ENCODE results near the gene EVA1C. TPM values are rescaled to one million over a fixed set of nuclear protein-coding genes. Genes with fewer than 3 reads are reported as not detected.
"Not testable (repeated sequence)": the region's sequence is repeated elsewhere in the genome, so short reads cannot be mapped to it uniquely, and the experiment has no call there.

The EVA1C gene
- total RNA-seq, 1 experiment from 2014 or later, result 22.2 TPM

DNA sequence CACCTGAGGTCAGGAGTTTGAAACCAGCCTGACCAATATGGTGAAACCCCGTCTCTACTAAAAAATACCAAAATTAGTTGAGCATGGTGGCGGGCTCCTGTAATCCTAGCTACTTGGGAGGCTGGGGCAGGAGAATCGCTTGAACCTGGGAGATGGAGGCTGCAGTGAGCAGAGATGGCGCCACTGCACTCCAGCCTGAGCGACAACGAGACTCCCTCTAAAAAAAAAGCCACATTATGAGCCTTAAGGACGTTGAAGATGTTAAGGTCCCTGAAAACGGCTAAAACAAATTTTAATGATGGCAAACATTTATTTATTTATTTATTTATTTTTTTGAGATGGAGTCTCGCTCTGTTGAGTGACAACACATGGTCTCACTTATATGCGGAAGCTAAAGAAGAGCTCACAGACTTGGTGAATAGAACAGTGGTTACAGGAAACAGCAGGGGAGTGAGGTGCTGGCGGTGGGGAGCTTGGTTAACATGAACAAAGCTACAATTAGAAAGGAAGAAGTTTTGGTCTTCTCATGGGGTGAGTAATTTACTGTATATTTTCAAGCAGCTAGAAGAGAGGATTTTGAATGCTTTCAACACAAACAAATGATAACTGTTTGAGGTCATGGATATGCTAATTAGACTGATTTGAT lies 125.8 kb downstream of the EVA1C start:
- Mint-ChIP-seq H3K36me3 (ENCODE audit: insufficient read depth, unreplicated experiment) (no peaks in the 10 kb centered on the region), H3K27me3 (ENCODE audit: insufficient read depth, unreplicated experiment) (no peaks in the 10 kb centered on the region), H3K9me3 (ENCODE audit: unreplicated experiment) (no peaks in the 10 kb centered on the region), H3K4me3 (ENCODE audit: unreplicated experiment) (no peak overlapping the region), H3K27ac (ENCODE audit: low read depth, unreplicated experiment) (no peak overlapping the region), H3K4me1 (ENCODE audit: insufficient read depth, unreplicated experiment) (peaks cover 5% of the 10 kb centered on the region)
- TF ChIP-seq, protein P1, sequence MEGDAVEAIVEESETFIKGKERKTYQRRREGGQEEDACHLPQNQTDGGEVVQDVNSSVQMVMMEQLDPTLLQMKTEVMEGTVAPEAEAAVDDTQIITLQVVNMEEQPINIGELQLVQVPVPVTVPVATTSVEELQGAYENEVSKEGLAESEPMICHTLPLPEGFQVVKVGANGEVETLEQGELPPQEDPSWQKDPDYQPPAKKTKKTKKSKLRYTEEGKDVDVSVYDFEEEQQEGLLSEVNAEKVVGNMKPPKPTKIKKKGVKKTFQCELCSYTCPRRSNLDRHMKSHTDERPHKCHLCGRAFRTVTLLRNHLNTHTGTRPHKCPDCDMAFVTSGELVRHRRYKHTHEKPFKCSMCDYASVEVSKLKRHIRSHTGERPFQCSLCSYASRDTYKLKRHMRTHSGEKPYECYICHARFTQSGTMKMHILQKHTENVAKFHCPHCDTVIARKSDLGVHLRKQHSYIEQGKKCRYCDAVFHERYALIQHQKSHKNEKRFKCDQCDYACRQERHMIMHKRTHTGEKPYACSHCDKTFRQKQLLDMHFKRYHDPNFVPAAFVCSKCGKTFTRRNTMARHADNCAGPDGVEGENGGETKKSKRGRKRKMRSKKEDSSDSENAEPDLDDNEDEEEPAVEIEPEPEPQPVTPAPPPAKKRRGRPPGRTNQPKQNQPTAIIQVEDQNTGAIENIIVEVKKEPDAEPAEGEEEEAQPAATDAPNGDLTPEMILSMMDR (IDR thresholded peaks at IDR 0.05; ENCODE audit: unreplicated experiment), result no peak
- no TSS peak for BruUV-seq (replicated peaks)
- no peak for DNase-seq (ENCODE audit: unreplicated experiment)
- POLR2A ChIA-PET, result interaction anchor here (0.7 kb wide), 1 partner anchor 34 kb away, joined by 3 read pairs; no protein-coding TSS in a partner anchor
- intact Hi-C loops (cut with micrococcal nuclease), result no loop called here
- CTCF ChIA-PET, result interaction anchor here (0.7 to 0.9 kb wide), 3 partner anchors 14 to 1999 kb away, joined by 3 read pairs; no protein-coding TSS in a partner anchor

DNA sequence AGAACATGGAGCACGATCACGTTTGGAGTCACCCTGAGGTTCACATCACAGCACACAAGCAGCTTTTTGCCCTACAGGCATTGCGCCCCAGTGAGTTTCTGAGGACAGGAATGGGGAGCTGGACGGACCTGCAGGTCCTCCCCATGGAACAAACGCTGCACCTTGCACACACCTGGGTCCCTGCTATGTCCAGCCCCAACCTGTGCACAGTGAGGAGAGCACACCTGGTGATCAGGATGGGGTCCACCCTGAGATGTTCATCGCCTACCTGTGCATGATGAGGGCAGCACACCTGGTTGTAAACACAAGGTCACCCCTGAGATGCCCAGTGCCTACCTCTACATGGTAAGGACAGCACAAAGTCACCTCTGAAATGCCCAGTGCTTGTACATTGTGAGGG lies 126.9 kb downstream of the EVA1C start:
- Mint-ChIP-seq H3K36me3 (ENCODE audit: insufficient read depth, unreplicated experiment) (no peaks in the 10 kb centered on the region), H3K27ac (ENCODE audit: low read depth, unreplicated experiment) (no peak overlapping the region), H3K27me3 (ENCODE audit: insufficient read depth, unreplicated experiment) (no peaks in the 10 kb centered on the region), H3K9me3 (ENCODE audit: unreplicated experiment) (no peaks in the 10 kb centered on the region), H3K4me1 (ENCODE audit: insufficient read depth, unreplicated experiment) (peaks cover 5% of the 10 kb centered on the region), H3K4me3 (ENCODE audit: unreplicated experiment) (no peak overlapping the region)
- TF ChIP-seq, protein P1 (IDR thresholded peaks at IDR 0.05; ENCODE audit: unreplicated experiment), result no peak
- ChIA-PET POLR2A (no interaction called here), CTCF (no interaction called here)
- no TSS peak for BruUV-seq (replicated peaks)
- no peak for DNase-seq (ENCODE audit: unreplicated experiment)
- intact Hi-C loops (cut with micrococcal nuclease), result no loop called here

DNA sequence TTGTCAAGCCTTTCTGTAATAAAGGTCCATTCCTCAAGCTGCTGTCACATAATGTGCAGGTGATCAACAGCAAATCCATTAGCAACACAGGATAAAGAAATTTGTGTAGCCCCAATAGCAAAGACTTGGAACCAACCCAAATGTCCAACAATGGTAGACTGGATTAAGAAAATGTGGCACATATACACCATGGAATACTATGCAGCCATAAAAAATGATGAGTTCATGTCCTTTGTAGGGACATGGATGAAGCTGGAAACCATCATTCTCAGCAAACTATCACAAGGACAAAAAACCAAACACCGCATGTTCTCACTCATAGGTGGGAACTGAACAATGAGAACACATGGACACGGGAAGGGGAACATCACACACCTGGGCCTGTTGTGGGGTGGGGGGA lies 130.6 kb downstream of the EVA1C start:
- peaks cover 11% of the 10 kb centered on the region for H3K27me3 Mint-ChIP-seq (ENCODE audit: insufficient read depth, unreplicated experiment)
- H3K36me3 Mint-ChIP-seq (ENCODE audit: insufficient read depth, unreplicated experiment); H3K9me3 Mint-ChIP-seq (ENCODE audit: unreplicated experiment); H3K4me3 Mint-ChIP-seq (ENCODE audit: unreplicated experiment); H3K27ac Mint-ChIP-seq (ENCODE audit: low read depth, unreplicated experiment); POLR2A ChIA-PET; intact Hi-C loops (cut with micrococcal nuclease); BruUV-seq (replicated peaks); H3K4me1 Mint-ChIP-seq (ENCODE audit: insufficient read depth, unreplicated experiment); DNase-seq (ENCODE audit: unreplicated experiment): not testable (repeated sequence)
- CTCF ChIA-PET, result interaction anchor here (0.8 kb wide), 1 partner anchor 139 kb away, joined by 3 read pairs; no protein-coding TSS in a partner anchor

DNA sequence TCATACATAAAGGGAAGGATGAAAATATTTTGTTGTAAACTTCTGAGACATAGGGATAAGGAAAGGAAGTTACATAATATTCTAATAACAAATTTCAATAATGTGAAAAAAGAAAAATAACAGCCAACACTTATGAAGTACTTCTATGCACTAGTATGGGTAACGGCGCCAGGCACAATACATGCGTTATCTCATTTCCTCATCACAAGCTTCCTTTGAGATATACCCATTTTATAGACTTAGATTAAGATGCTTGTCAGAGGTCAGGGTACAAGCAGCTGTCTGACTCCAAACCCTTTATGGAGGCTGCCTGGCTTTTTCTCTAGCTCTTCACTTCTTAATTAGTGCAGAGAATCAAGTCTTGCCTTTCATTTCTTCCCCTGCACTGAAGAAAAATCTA lies 131.5 kb downstream of the EVA1C start:
- BruUV-seq (replicated peaks), result no TSS peak
- CTCF ChIA-PET, result interaction anchor here (0.6 to 0.8 kb wide), 2 partner anchors 25 to 140 kb away, joined by 3 read pairs; no protein-coding TSS in a partner anchor

More for the DNA sequence above, 131.5 kb downstream of the EVA1C start:
- H3K4me3 Mint-ChIP-seq (ENCODE audit: unreplicated experiment), result no peak overlapping the region
- H3K27ac Mint-ChIP-seq (ENCODE audit: low read depth, unreplicated experiment), result no peak overlapping the region
- no peak for DNase-seq (ENCODE audit: unreplicated experiment)
- H3K4me1 Mint-ChIP-seq (ENCODE audit: insufficient read depth, unreplicated experiment), result no peaks in the 10 kb centered on the region
- intact Hi-C loops (cut with micrococcal nuclease), result no loop called here
- POLR2A ChIA-PET, result no interaction called here
- H3K27me3 Mint-ChIP-seq (ENCODE audit: insufficient read depth, unreplicated experiment), result peaks cover 16% of the 10 kb centered on the region
- no peaks in the 10 kb centered on the region for H3K36me3 Mint-ChIP-seq (ENCODE audit: insufficient read depth, unreplicated experiment)
- TF ChIP-seq, protein P1 (IDR thresholded peaks at IDR 0.05; ENCODE audit: unreplicated experiment), result no peak
- H3K9me3 Mint-ChIP-seq (ENCODE audit: unreplicated experiment), result no peaks in the 10 kb centered on the region
